HEK293T (cell line): Measurements from ENCODE around the gene APOL5.

Source experiments
- ARNT ChIP-seq: fragments of 450-650 bp; IDR thresholded peaks from 2 replicates; pipeline ENCODE4 v1.6.1; 2017; ENCODE audit warnings: mild to moderate bottlenecking
- BHLHE40 ChIP-seq: fragments of 450-650 bp; IDR thresholded peaks from 2 replicates; pipeline ENCODE4 v1.6.1; 2016; ENCODE audit warnings: mild to moderate bottlenecking, moderate library complexity, borderline replicate concordance
- CTBP1 ChIP-seq: fragments of 450-650 bp; IDR thresholded peaks from 2 replicates; pipeline ENCODE4 v1.6.1; 2016; ENCODE audit warnings: borderline replicate concordance
- ELF4 ChIP-seq: fragments of 450-650 bp; IDR thresholded peaks from 2 replicates; pipeline ENCODE4 v1.6.1; 2017; ENCODE audit warnings: antibody characterized with exemption
- FOXA1 ChIP-seq: fragments of 450-650 bp; IDR thresholded peaks from 2 replicates; pipeline ENCODE4 v1.6.1; 2016; ENCODE audit warnings: mild to moderate bottlenecking
- LEF1 ChIP-seq: fragments of 450-650 bp; IDR thresholded peaks from 2 replicates; pipeline ENCODE4 v1.6.1; 2017; ENCODE audit warnings: mild to moderate bottlenecking, borderline replicate concordance
- SP1 ChIP-seq: fragments of 450-650 bp; IDR thresholded peaks from 2 replicates; pipeline ENCODE4 v1.6.1; 2017
- SUZ12 ChIP-seq: fragments of 450-650 bp; IDR thresholded peaks from 2 replicates; pipeline ENCODE4 v1.6.1; 2016; ENCODE audit warnings: mild to moderate bottlenecking
- TARDBP ChIP-seq: fragments of 450-650 bp; IDR thresholded peaks from 2 replicates; pipeline ENCODE4 v1.6.1; 2016
- TF ChIP-seq, protein P1 (sequence below): fragments of 450-650 bp; IDR thresholded peaks from 2 replicates; pipeline ENCODE4 v1.6.1; 2016

- TF ChIP-seq, protein P1, sequence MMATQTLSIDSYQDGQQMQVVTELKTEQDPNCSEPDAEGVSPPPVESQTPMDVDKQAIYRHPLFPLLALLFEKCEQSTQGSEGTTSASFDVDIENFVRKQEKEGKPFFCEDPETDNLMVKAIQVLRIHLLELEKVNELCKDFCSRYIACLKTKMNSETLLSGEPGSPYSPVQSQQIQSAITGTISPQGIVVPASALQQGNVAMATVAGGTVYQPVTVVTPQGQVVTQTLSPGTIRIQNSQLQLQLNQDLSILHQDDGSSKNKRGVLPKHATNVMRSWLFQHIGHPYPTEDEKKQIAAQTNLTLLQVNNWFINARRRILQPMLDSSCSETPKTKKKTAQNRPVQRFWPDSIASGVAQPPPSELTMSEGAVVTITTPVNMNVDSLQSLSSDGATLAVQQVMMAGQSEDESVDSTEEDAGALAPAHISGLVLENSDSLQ: no peak
- no peak for TF ChIP-seq ELF4
- no peak for TF ChIP-seq LEF1
- TF ChIP-seq FOXA1: no peak
- TF ChIP-seq SP1: no peak
- TF ChIP-seq BHLHE40: no peak
- no peak for TF ChIP-seq SUZ12
- TF ChIP-seq CTBP1: no peak
- no peak for TF ChIP-seq TARDBP
- no peak for TF ChIP-seq ARNT
These were observed 57.7 kb downstream of the APOL5 start for GRCh38 chr22:35775339-35775738.
